Neural cell (in vitro differentiated cells): Measurements from ENCODE around the gene DGKD. TPM values are rescaled to one million over a fixed set of nuclear protein-coding genes. Genes with fewer than 3 reads are reported as not detected.

Source experiments
- H2AFZ ChIP-seq: fragments of 200-600, 300-800 bp; sonication (generic), shearing (Covaris generic); 2 replicates; pipeline ENCODE4 v1.6.0; 2014; ENCODE audit warnings: low read depth, mild to moderate bottlenecking, antibody characterized with exemption, low read length, moderate library complexity
- H3F3A ChIP-seq: fragments of 200-600 bp; shearing (Covaris generic); 2 replicates; pipeline ENCODE4 v1.6.1; 2016; ENCODE audit warnings: mild to moderate bottlenecking, moderate library complexity, mixed read lengths, antibody characterized with exemption, low read length; ENCODE audit not compliant: insufficient read depth, poor library complexity, severe bottlenecking
- H3K27ac ChIP-seq: fragments of 200-600, 300-800 bp; sonication (generic), shearing (Covaris generic); 2 replicates; pipeline ENCODE4 v1.5.1; 2014; ENCODE audit warnings: mild to moderate bottlenecking, low read length, moderate library complexity
- H3K27me3 ChIP-seq: fragments of 300-800, 200-600 bp; sonication (generic), shearing (Covaris generic); 2 replicates; pipeline ENCODE4 v1.6.0; 2014; ENCODE audit warnings: mild to moderate bottlenecking, low read depth, low read length, moderate library complexity; ENCODE audit not compliant: insufficient read depth
- H3K36me3 ChIP-seq: fragments of 300-800, 200-600 bp; sonication (generic), shearing (Covaris generic); 2 replicates; pipeline ENCODE4 v1.5.1; 2014; ENCODE audit warnings: mild to moderate bottlenecking, antibody characterized with exemption, low read length, moderate library complexity; ENCODE audit not compliant: insufficient read depth
- H3K4me2 ChIP-seq: fragments of 300-800, 200-600 bp; sonication (generic), shearing (Covaris generic); 2 replicates; pipeline ENCODE4 v1.6.0; 2014; ENCODE audit warnings: mild to moderate bottlenecking, low read length
- H3K4me3 ChIP-seq: fragments of 300-800, 200-600 bp; sonication (generic), shearing (Covaris generic); 2 replicates; pipeline ENCODE4 v1.5.1; 2014; ENCODE audit warnings: mild to moderate bottlenecking, low read length, moderate library complexity
- H3K79me2 ChIP-seq: fragments of 200-600 bp; shearing (Covaris generic); replicated peaks from 2 replicates; pipeline ENCODE4 v1.6.0; 2014; ENCODE audit warnings: mild to moderate bottlenecking, low read length, moderate library complexity; ENCODE audit not compliant: insufficient read depth
- H3K9ac ChIP-seq: fragments of 300-800, 200-600 bp; sonication (generic), shearing (Covaris generic); 2 replicates; pipeline ENCODE4 v1.6.1; 2016; ENCODE audit warnings: mild to moderate bottlenecking, low read length, mixed read lengths
- H3K9me2 ChIP-seq: fragments of 200-600 bp; shearing (Covaris generic); 2 replicates; pipeline ENCODE4 v1.6.1; 2016; ENCODE audit warnings: mild to moderate bottlenecking, low read length, mixed read lengths; ENCODE audit not compliant: insufficient read depth
- H3K9me3 ChIP-seq: fragments of 200-600, 300-800 bp; sonication (generic), shearing (Covaris generic); 2 replicates; pipeline ENCODE4 v1.6.1; 2016; ENCODE audit warnings: mild to moderate bottlenecking, mixed run types, low read length, moderate library complexity, mixed read lengths
- H4K20me1 ChIP-seq: fragments of 200-600 bp; shearing (Covaris generic); 2 replicates; pipeline ENCODE4 v1.6.1; 2016; ENCODE audit warnings: mild to moderate bottlenecking, mixed run types; ENCODE audit not compliant: insufficient read depth
- EP300 ChIP-seq: fragments of 450-650 bp; conservative IDR thresholded peaks from 2 replicates; pipeline ENCODE4 v1.6.1; 2014; ENCODE audit warnings: antibody characterized with exemption, mild to moderate bottlenecking, moderate library complexity; ENCODE audit not compliant: poor library complexity, severe bottlenecking
- EZH2 ChIP-seq: fragments of 200-600, 300-800 bp; shearing (Covaris generic), sonication (generic); IDR thresholded peaks from 2 replicates; pipeline ENCODE4 v1.6.1; 2014; ENCODE audit warnings: antibody characterized with exemption, low read length, borderline replicate concordance, mild to moderate bottlenecking; ENCODE audit not compliant: insufficient read depth, poor library complexity, severe bottlenecking
- MXI1 ChIP-seq: fragments of 450-650 bp; conservative IDR thresholded peaks from 2 replicates; pipeline ENCODE4 v1.6.1; 2014; ENCODE audit warnings: antibody characterized with exemption, mild to moderate bottlenecking; ENCODE audit not compliant: poor library complexity, severe bottlenecking
- POLR2AphosphoS5 ChIP-seq: IDR thresholded peaks from 2 replicates; pipeline ENCODE4 v1.6.1; 2012
- RAD21 ChIP-seq: fragments of 450-650 bp; conservative IDR thresholded peaks from 2 replicates; pipeline ENCODE4 v1.6.1; 2014; ENCODE audit warnings: antibody characterized with exemption, mild to moderate bottlenecking, moderate library complexity
- SMC3 ChIP-seq: fragments of 450-650 bp; conservative IDR thresholded peaks from 2 replicates; pipeline ENCODE4 v1.6.1; 2014; ENCODE audit warnings: antibody characterized with exemption, mild to moderate bottlenecking, moderate library complexity; ENCODE audit not compliant: poor library complexity
- TAF1 ChIP-seq: IDR thresholded peaks from 2 replicates; pipeline ENCODE4 v1.6.1; 2012; ENCODE audit warnings: low read depth
- polyA plus RNA-seq: library from polyadenylated mRNA; depleted of rRNA; stranded (reverse); fragments of >200 nt; gene quantifications from 2 replicates; pipeline ENCODE4 v1.2.3, GENCODE V29; 2014
- TF ChIP-seq, protein P1 (sequence below): IDR thresholded peaks from 2 replicates; pipeline ENCODE4 v1.6.1; 2012; ENCODE audit warnings: borderline replicate concordance
- TF ChIP-seq, protein P2 (sequence below): fragments of 450-650 bp; IDR thresholded peaks from 2 replicates; pipeline ENCODE4 v1.5.1; 2014; ENCODE audit warnings: antibody characterized with exemption, mild to moderate bottlenecking, moderate library complexity; ENCODE audit not compliant: poor library complexity, severe bottlenecking

The DGKD gene
- polyA plus RNA-seq, 1 donor from 2014 or later: 36.4 TPM

DNA sequence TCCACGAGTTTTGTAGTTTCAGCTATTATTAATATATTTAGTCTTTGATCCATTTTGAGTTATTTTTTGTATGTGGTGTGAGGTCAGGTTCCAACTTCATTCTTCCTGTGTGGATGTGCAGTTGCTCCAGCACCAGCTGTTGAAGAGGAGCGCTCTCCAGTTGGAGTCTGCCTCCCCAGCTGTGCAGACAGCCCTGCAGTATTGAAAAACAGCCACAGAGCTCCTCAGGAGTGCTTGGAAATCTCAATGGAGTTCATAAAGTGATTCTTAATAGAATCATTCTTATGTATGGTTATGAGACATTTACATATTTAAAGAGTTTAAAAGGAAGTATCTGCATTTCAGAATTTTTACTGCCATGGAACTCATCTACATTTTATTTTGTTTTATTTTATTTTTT, 17.3 kb downstream of the DGKD start:
- H3K4me2 ChIP-seq: no peak overlapping the region
- no peaks in the 10 kb centered on the region for H3K27me3 ChIP-seq
- no peaks in the 10 kb centered on the region for H3K9me2 ChIP-seq
- no peaks in the 10 kb centered on the region for H3K36me3 ChIP-seq
- TF ChIP-seq, protein P1, sequence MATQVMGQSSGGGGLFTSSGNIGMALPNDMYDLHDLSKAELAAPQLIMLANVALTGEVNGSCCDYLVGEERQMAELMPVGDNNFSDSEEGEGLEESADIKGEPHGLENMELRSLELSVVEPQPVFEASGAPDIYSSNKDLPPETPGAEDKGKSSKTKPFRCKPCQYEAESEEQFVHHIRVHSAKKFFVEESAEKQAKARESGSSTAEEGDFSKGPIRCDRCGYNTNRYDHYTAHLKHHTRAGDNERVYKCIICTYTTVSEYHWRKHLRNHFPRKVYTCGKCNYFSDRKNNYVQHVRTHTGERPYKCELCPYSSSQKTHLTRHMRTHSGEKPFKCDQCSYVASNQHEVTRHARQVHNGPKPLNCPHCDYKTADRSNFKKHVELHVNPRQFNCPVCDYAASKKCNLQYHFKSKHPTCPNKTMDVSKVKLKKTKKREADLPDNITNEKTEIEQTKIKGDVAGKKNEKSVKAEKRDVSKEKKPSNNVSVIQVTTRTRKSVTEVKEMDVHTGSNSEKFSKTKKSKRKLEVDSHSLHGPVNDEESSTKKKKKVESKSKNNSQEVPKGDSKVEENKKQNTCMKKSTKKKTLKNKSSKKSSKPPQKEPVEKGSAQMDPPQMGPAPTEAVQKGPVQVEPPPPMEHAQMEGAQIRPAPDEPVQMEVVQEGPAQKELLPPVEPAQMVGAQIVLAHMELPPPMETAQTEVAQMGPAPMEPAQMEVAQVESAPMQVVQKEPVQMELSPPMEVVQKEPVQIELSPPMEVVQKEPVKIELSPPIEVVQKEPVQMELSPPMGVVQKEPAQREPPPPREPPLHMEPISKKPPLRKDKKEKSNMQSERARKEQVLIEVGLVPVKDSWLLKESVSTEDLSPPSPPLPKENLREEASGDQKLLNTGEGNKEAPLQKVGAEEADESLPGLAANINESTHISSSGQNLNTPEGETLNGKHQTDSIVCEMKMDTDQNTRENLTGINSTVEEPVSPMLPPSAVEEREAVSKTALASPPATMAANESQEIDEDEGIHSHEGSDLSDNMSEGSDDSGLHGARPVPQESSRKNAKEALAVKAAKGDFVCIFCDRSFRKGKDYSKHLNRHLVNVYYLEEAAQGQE: no peak
- TF ChIP-seq TAF1 (no peak), EZH2 (no peak), POLR2AphosphoS5 (no peak), RAD21 (no peak), MXI1 (no peak), EP300 (no peak), SMC3 (no peak)
- TF ChIP-seq, protein P2, sequence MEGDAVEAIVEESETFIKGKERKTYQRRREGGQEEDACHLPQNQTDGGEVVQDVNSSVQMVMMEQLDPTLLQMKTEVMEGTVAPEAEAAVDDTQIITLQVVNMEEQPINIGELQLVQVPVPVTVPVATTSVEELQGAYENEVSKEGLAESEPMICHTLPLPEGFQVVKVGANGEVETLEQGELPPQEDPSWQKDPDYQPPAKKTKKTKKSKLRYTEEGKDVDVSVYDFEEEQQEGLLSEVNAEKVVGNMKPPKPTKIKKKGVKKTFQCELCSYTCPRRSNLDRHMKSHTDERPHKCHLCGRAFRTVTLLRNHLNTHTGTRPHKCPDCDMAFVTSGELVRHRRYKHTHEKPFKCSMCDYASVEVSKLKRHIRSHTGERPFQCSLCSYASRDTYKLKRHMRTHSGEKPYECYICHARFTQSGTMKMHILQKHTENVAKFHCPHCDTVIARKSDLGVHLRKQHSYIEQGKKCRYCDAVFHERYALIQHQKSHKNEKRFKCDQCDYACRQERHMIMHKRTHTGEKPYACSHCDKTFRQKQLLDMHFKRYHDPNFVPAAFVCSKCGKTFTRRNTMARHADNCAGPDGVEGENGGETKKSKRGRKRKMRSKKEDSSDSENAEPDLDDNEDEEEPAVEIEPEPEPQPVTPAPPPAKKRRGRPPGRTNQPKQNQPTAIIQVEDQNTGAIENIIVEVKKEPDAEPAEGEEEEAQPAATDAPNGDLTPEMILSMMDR: no peak
- no peaks in the 10 kb centered on the region for H3K79me2 ChIP-seq
- H3K9me3 ChIP-seq: no peaks in the 10 kb centered on the region
- H3K4me3 ChIP-seq: no peak overlapping the region
- H3F3A ChIP-seq: no peaks in the 10 kb centered on the region
- no peak overlapping the region for H3K27ac ChIP-seq
- H2AFZ ChIP-seq: no peak overlapping the region
- H3K9ac ChIP-seq: no peak overlapping the region
- H4K20me1 ChIP-seq: no peaks in the 10 kb centered on the region

DNA sequence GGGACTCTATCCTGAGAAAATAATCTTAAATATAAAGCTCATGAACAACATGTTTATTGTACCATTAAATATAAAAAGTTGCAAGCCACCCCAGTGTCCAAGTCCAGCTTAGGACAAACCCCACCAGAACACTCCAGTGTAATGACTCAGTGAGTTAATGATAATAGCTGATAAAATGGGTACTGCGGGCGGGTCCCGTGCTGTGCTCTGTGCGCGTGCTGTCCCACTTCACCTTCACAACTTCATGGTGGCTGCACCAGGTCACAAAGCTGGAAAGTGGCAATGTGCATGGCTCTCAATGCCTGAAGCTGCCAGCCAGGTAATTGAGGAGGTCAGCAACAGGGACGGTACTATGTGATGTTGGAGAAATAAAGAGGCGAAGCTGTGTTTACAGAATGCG, 18.6 kb downstream of the DGKD start:
- Histone ChIP-seq H3K9ac (no peak overlapping the region), H3K27me3 (no peaks in the 10 kb centered on the region), H3K79me2 (no peaks in the 10 kb centered on the region), H3F3A (no peaks in the 10 kb centered on the region), H3K4me3 (no peak overlapping the region), H2AFZ (no peak overlapping the region), H3K9me2 (no peaks in the 10 kb centered on the region), H3K27ac (no peak overlapping the region), H4K20me1 (no peaks in the 10 kb centered on the region), H3K36me3 (no peaks in the 10 kb centered on the region), H3K9me3 (no peaks in the 10 kb centered on the region), H3K4me2 (no peak overlapping the region)
- TF ChIP-seq MXI1: no peak
- TF ChIP-seq EP300: no peak
- no peak for TF ChIP-seq EZH2
- no peak for TF ChIP-seq RAD21
- TF ChIP-seq, protein P2: no peak
- TF ChIP-seq, protein P1: no peak
- TF ChIP-seq SMC3: no peak
- no peak for TF ChIP-seq POLR2AphosphoS5
- no peak for TF ChIP-seq TAF1
